GM18870 (cell line): ENCODE results near the gene PREPL.
"Not testable (repeated sequence)": the region's sequence is repeated elsewhere in the genome, so short reads cannot be mapped to it uniquely, and the experiment has no call there.

Experiments used
- ATAC-seq: cut with Tn5 transposase; IDR thresholded peaks from one replicate; pipeline ENCODE4 v1.9.1; 2021; ENCODE audit warnings: moderate library complexity; ENCODE audit not compliant: unreplicated experiment

Gene PREPL

GRCh38 chr2:44349506-44349905 lies 11.8 kb downstream of the PREPL start:
- ATAC-seq = no peak

GRCh38 chr2:44348400-44348799 lies 12.9 kb downstream of the PREPL start:
- ATAC-seq = no peak

- no peak for ATAC-seq
These were observed 13.8 kb downstream of the PREPL start for GRCh38 chr2:44347526-44347925.

GRCh38 chr2:44342854-44343253 lies 18.4 kb downstream of the PREPL start:
- ATAC-seq = no peak

- ATAC-seq = no peak
These were observed 25.3 kb downstream of the PREPL start for GRCh38 chr2:44335806-44336538.

GRCh38 chr2:44333994-44334393 lies 27.3 kb downstream of the PREPL start:
- ATAC-seq = no peak

GRCh38 chr2:44330801-44331200 lies 30.5 kb downstream of the PREPL start:
- no peak for ATAC-seq

- no peak for ATAC-seq
These were observed 32.0 kb downstream of the PREPL start for GRCh38 chr2:44329343-44329742.

- no peak for ATAC-seq
These were observed 32.5 kb downstream of the PREPL start for GRCh38 chr2:44328750-44329149.

GRCh38 chr2:44326548-44327264 lies 34.6 kb downstream of the PREPL start:
- no peak for ATAC-seq

GRCh38 chr2:44325897-44326296 lies 35.4 kb downstream of the PREPL start:
- ATAC-seq = no peak

GRCh38 chr2:44324971-44325426 lies 36.3 kb downstream of the PREPL start:
- no peak for ATAC-seq

- no peak for ATAC-seq
These were observed 39.9 kb downstream of the PREPL start for GRCh38 chr2:44321360-44321759.

- no peak for ATAC-seq
These were observed 40.5 kb downstream of the PREPL start for GRCh38 chr2:44320832-44321231.

GRCh38 chr2:44315945-44316344 lies 45.3 kb downstream of the PREPL start:
- ATAC-seq = no peak

GRCh38 chr2:44314362-44314761 lies 46.9 kb downstream of the PREPL start:
- no peak for ATAC-seq

GRCh38 chr2:44310287-44310686 lies 51.0 kb downstream of the PREPL start:
- ATAC-seq = no peak

- no peak for ATAC-seq
These were observed 55.4 kb downstream of the PREPL start for GRCh38 chr2:44305882-44306281.

GRCh38 chr2:44304258-44304657 lies 57.0 kb downstream of the PREPL start:
- no peak for ATAC-seq

GRCh38 chr2:44303766-44304165 lies 57.5 kb downstream of the PREPL start:
- ATAC-seq = not testable (repeated sequence)

GRCh38 chr2:44301111-44301510 lies 60.2 kb downstream of the PREPL start:
- no peak for ATAC-seq

- no peak for ATAC-seq
These were observed 61.7 kb downstream of the PREPL start for GRCh38 chr2:44299635-44300034.
